GM18502 (cell line): Measurements from ENCODE around the gene ZC3H7B.

Source experiments
- ATAC-seq: cut with Tn5 transposase; IDR thresholded peaks from one replicate; pipeline ENCODE4 v1.9.1; 2021; ENCODE audit warnings: mild to moderate bottlenecking; ENCODE audit not compliant: unreplicated experiment, poor library complexity

Gene ZC3H7B

DNA sequence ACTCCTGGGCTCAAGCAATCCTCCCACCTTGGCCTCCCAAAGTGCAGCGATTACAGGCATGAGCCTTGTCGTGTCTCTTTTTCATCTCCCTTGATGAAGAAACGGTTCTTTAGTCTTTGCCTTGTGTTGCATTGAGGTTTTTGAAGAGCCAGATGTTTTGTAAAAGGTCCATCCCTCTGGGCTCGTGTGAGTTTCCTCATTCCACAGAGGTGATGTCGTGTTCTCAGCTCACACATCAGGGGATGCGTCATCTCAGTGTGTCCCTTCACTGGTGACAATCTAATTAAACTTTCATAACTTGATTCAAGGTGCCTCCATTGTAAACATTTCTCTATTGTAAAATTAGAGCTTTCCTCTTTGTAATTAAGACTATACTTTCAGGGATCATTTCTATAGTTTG is 50.7 kb downstream of the ZC3H7B start:
- no peak for ATAC-seq

DNA sequence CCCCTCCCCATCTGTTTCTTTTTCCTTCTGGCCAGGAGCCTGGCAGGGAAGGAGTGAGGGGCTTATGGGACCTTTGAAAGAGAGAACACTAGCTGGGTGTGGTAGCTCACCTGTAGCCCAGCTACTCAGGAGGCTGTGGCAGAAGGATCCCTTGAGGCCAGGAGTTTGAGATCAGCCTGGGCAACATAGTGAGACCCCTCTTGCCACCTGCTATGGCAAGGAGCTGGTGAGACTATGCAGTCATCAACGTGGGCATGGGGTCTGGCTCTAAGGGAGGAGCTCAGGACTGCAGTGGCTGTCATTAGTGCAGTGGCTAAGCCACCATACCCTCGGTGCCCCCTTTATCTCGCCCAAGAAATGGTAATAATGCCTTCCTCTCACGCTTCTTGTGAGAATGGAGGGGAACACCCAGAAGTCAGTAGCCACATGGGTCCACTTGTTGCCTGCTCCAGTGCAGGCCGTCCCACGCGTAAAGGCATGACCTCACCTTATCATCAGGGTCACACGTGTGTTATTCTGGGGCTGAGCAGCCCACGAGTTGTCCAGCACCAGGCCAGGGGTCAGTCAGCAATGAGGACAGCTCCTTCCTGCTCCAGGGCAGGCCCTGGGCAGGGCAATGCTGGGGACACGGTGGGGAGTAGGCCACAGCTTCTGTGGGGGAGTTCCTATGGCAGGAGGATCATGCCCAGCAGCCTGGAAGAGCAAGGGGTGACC is 52.7 kb downstream of the ZC3H7B start:
- ATAC-seq, result no peak

DNA sequence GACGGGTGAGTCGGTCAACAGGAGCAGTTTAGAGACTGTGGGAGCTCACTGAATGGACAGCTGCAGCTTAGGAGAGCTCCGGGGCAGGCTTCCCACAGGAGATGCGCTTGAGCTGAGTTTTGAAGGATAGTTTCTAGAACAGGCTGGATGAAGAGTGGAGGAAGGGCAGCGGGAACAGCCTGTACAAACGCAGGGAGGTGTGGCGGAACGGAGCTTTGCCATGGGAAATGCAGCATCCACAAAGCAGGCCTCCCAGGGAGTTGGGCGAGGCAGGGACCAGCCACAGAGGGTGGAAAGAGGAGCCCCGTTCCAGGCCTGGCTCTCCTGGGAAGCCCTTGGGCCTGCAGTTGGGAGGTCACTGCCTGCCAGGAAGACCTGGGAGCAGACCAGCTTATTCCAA is 53.7 kb downstream of the ZC3H7B start:
- no peak for ATAC-seq

DNA sequence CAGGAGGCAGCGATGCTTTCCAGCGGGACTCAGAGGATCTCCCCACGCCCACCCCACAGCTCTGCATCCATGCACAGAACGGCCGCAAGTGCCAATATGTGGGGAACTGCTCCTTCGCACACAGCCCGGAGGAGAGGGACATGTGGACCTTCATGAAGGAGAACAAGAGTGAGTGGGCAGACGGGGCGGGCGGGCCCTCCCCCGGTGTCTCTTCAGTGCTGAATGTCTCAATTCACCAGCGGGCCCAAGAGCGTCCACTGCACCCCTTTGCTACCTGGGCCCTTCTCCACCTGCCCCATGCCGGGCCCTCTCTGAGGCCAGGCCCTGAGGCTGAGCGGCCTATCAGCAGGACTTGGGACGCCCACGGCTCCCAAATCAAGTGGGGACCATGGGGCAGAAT is 54.6 kb downstream of the ZC3H7B start:
- ATAC-seq, result no peak

DNA sequence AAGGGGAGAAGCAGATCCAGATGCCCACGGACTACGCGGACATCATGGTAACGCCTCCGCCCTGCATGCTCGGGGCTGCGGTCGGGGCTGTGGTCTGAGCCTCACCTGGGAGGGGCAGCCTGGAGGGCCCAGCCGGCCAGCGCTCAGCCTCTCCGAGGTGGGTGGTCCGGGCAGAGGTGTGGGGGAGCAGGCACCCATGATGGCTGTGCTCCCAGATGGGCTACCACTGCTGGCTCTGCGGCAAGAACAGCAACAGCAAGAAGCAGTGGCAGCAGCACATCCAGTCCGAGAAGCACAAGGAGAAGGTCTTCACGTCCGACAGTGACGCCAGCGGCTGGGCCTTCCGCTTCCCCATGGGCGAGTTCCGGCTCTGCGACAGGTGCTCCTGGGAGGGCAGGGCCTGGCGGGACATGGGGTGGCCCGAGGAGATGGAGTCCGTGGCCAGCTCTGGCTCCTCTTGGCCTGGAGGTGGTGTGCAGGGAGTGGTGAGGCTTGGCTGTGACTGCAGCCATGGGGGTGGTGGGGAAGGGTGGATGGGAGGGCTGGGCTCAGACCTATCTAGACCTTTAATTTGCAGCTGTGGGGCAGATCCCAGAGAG is 55.2 kb downstream of the ZC3H7B start:
- no peak for ATAC-seq

DNA sequence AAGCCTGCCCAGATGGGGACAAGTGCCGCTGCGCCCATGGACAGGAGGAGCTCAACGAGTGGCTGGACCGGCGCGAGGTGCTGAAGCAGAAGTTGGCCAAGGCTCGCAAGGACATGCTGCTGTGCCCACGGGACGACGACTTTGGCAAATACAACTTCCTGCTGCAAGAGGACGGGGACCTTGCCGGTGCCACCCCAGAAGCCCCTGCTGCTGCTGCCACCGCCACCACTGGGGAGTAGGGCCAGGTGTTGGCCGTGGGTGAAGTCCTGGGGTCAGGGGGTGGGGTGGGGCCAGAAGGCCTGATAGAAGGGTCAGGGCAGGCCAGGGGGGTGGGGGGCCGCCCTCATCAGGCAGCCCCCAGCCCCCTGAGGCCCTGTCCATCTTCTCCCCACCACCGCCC is 55.9 kb downstream of the ZC3H7B start:
- no peak for ATAC-seq

DNA sequence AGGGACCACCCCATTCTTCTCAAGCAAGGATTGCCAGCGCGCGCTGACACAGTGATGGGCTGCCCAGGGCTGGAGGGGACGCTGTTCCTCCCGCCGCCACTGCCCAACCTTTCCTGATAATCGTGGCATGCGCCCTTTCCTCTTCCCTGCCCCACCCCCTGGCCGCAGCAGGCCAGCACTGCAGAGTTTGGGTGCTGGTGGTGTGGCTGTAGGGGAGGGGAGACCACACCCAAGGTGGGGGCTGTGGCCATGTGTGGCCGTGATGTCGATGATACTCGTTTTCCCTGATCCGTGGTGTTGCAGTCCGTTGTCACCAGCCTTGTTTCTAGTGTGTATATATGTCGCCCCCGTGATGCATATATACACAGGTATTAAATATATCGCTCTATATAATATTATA is 57.6 kb downstream of the ZC3H7B start:
- ATAC-seq, result no peak

DNA sequence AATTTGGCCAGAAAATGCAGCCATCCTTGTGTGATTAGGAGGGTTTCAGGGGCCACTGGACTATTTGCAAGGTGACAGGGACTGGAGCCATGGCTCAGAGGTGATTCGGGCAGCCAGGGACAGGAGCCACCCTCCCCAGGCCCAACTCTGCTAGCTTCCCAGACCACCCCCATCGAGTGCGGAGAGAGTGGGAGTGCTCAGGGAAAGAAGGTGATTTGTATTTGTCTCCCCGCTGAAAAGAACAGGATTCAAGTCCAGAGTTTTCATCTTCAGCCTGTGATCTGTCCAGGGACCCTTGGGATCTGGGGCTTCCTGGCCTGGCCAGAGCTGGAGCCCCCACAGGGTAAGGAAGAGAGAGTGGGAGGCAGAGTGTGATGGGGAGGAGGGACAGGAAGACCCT is 58.1 kb downstream of the ZC3H7B start:
- no peak for ATAC-seq

DNA sequence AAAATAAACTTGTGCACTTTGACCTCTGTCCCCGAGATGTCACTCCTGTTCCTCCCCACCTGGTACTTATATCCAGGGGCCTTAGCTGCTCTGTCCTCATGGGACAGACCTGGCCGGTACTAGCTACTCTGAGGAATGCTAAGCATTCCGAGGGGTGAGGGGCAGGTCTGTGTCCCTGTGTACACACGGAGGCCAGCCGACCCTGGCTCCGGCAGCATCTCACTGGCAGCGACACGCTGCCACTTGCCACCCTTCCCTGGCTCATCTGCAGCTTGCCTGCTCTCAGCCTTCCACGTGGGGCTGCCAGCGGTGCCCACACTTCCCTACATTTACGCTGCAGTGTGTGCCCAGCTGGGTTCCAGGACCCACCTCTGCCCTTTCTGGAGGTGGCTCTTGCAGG is 58.8 kb downstream of the ZC3H7B start:
- ATAC-seq, result no peak

DNA sequence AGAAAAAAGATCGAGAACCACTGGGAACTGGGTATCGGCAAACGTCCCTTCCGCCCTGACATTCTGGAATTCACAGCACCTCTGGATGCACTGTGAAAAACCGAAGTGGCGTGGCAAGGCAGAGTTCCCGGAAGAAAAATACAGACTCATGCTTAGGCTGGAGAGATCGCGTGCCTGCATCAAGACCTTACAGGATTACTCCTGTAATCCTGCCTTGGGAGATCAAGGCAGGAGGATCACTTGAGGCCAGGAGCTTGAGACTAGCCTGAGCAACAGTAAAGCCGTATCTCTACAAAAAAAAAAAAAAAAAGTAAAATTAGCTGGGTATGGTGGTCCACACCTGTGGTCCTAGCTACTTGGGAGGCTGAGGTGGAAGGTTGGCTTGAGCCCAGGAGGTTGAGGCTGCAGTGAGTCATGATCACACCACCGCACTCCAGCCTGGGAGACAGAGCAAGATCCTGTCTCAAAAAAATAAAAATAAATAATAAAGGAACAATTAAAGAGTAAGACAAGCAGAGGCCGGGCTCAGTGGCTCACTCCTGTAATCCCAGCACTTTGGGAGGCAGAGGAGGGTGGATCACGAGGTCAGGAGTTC is 60.5 kb downstream of the ZC3H7B start:
- ATAC-seq, result no peak

DNA sequence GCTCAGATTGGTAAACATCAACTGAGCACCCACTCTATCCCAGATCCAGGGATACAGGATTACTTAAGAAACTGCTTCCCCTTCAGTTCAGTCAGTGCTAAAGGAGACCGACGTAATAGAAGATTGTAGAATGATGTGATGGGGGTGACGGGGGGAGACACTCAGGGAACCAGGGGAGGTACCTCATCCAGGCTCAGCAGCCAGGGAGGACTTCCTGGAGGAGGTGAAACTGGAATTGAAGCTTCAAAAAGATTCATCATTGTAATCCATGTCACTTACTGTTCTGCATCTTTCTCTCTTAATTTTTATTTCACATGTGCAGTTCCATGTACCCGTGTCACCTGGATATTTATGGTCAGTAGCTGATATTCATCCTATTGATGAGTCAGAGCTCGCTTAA is 61.3 kb downstream of the ZC3H7B start:
- no peak for ATAC-seq

DNA sequence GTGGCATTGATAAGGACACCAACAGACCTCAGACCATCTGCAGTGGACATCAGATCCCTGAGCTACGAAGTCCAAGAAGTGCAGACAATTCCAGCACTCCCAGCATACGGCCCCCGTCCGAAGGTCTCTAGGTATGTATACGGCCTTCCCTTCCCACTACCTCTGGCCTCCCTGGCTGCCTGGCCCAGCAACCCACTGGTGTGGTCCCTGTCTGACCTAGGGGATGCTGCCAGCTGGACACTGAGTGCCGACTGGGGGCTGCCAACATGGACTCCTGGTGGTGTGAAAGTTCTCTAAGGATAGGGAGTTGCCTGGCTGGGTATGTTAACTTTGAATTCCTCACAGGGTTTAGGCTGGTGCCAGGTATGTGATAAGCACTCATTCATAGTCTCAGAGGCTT is 62.9 kb downstream of the ZC3H7B start:
- ATAC-seq, result no peak

DNA sequence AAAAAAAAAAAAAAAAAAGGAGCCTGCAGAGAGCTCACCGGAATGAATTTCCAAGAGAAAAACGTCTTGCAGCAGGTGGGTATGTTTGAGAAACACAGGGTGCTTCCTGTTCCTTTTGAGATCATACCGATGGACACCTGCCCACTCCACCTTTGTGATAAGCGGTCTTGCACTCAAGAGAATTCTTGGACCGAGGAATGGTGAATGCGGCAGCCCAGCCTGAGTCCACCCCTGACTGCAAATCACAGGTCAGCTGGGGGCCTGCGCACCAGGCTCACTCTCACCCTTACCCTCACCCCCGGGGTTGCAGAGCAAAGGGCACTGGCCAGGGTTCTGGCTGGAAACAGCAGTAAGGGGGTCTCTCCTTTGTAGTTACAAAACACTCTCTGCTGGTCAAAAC is 63.6 kb downstream of the ZC3H7B start:
- no peak for ATAC-seq

DNA sequence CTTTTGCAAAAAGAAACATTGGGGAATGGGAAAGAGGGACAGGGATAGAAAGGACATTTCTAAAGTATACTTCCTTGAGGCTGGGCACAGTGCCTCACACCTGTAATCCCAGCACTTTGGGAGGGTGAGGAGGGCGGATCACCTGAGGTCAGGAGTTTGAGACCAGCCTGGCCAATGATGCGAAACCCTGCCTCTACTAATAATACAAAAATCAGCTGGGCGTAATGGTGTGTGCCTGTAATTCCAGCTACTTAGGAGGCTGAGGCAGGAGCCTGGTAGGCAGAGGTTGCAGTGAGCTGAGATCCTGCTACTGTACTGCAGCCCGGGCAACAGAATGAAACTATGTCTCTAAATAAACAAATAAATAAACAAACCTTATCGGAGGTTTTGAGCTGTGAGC is 64.1 kb downstream of the ZC3H7B start:
- ATAC-seq, result no peak

DNA sequence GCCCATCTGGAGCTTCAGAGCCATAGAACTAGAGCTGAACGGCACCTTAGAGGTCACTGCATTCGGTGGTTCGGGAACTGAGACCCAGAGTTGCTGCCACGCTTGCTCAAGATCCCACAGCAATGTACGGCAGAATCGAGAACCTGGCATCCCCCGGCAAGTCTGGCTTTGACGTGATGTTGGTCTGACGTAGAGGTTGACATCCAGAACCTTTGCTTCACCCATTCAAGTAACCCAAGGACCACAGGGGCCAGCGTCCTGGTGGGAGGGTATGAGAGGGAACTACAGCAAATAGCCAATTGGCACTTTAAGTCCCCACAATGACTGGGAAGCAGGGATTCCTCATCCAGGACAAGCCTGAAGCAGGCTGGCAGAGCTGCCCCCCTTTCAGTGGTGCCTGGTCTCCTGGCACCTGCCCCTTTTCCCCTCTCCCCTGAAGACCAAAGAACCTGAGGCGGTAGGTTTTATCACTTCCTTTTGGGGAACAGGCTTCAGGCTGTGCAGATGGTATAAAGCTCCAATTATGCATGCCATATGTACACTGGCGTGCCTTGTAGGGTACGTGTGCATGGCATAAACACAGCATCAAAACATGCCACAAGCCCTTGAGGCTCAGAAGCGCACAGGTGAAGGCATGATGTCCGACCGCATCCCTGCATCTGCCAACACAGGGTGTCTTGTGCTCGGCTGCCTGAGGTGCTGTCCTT is 65.2 kb downstream of the ZC3H7B start:
- no peak for ATAC-seq

DNA sequence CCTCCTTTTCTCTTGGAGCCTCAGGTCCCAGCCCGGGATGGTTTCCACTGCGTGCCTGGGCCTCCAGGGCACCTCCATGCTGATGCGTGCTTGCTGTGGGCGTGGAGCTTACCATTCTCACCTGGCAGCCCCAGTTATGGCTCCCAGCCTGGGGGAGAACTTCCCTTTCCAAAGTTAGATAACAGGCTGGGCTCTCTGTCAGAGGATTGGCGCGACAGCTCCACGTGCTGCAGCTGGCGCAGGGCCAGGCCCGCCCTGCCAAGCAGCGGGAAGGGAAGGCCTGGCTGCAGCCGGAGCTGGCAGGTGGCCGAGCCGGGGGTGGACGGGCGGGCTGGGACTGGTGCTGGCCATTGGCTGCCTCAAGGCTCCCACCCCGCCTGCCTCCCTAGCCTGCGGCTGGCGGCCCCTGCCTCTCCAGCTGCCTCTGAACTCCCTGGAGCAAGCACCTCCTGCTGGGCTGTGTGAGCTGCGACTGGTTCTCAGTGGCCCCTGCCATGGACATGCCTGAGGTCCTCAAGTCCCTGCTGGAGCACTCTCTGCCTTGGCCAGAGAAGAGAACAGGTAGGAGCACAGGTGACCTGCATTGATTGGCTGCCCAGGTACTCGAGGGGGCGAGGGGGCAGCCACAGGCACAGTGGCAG is 65.8 kb downstream of the ZC3H7B start:
- no peak for ATAC-seq

DNA sequence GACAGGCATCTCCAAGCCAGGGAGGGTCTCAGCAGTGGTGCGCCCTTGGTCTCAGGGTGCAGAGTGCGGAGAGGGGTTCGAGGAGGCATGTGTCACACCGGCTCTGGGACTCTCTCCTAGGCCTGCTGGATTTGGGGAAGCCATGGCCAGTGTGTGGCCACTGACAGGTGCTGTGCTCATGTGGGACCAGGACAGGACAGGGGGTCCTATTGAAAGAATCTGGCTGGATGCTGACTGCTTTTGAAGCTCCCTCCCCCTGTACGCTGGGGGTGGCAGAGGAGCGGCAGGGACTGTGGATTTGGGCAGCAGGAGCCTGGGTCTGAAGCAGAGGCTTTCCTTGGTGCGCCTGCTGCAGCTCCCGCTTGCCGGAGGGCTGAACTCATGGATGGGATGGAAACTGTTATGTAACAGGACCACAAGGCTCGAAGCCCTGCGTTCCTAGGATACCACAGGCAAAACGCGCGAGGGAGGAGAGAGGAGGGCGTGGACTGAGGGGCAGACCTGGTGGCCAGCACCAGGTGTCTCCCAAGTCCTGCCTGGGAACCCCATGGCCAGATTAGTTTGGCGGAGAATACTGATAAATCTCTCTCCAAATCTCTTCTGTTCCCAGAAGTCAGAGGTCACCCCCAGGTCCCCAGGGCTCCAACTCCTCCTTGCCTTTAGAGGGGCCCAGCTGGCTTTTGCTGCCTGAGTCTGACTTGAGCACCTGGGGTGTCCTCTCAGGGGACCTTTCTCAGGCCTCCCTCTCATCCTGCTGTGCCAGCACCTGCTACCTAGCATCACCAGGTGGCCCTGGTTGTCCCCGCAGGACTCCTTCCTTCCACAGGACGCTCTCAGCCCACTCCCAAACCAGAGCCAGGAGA is 66.6 kb downstream of the ZC3H7B start:
- ATAC-seq, result no peak

DNA sequence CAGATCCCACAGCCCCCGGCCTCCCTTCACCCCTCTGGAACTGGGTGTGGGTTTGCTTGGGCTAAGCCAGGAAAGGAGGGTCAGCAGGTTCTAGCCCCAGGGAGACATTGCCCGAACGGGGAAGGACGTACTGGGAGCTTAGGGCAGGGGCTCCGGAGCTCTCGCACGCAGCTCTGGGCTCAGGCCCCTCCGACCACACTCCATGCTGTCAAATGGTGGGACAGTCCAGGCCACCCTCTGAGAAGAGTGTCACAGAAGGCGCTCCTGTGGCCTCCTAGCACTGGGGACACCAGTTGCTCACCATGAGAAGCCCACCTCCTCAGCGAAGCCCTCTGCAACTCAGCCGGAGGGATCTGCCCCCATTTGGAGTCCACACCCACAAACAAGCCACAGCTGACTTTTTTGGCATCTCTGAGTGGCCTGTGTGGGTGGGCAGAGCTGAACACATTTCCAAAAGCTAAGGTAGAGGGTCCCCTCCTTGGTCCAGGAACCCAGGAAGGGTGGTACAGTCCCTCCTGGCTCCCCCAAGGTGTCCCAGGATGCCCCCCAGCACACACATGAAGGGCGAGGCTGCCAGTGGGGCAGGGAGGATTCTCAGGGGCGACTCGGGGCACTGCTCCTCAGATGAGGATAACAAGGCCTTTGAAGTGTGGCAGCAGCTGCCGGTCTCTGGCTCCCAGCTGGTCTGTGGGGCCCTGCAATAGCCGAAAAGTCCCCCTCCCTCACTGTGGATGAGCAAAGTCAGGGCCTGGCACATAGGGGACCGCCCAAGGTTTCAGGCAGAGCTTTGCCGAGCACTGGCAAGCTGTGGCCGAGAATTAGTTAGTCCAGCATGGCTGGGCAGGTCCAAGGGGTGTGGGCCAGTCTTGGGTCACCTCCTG is 67.5 kb downstream of the ZC3H7B start:
- ATAC-seq, result no peak

DNA sequence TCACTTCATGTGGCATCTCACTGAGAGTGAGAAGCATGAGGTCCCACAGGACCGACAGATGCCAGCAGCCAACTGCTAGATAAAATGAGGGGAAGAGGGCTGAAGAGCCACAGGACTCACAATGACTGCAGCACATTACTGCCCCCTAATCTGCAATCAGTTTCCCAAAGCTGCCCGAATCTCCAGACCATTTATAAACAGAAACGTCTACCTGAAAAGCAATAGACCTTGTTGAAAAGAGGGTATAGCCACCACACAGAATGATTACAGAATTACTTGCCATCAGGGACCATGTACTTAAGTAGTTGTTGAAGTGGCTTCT is 68.1 kb downstream of the ZC3H7B start:
- ATAC-seq, result no peak
